H1 (cell line): ENCODE measurements around the gene SLC13A2. TPM values are rescaled to one million over a fixed set of nuclear protein-coding genes. Genes with fewer than 3 reads are reported as not detected.

Source experiments
- CTCF ChIA-PET: fragments of 300-600 bp; sonication (Branson Sonifier 250); formaldehyde crosslinking; loops from one replicate; lab custom pipeline; 2021; ENCODE audit not compliant: partially characterized antibody; lab: Charles Lee
- POLR2A ChIA-PET: fragments of 300-600 bp; sonication (Branson Sonifier 250); formaldehyde crosslinking; loops from one replicate; lab custom pipeline; 2021; ENCODE audit warnings: inconsistent platforms; ENCODE audit not compliant: partially characterized antibody; lab: Charles Lee
- DNase-seq, 2 experiments: peaks; one replicate each; pipeline versions ENCODE4 v3.0.0 to v3.0.0-alpha.2; 2010 to 2022; ENCODE audit warnings: low spot score in 2 of 2, low read depth in 1 of 2, mixed read lengths in 1 of 2
- FAIRE-seq: peaks from 2 replicates; lab custom pipeline; 2011; peaks lifted over from hg19 to GRCh38; lab: Jason Lieb, UNC
- H2AFZ ChIP-seq: 2 replicates; pipeline ENCODE4 v1.8.1; 2012; ENCODE audit warnings: low read length, inconsistent platforms
- H2AK5ac ChIP-seq: 2 replicates; pipeline ENCODE4 v1.6.1; 2013; ENCODE audit warnings: low read depth, low read length
- H2BK120ac ChIP-seq: replicated peaks from 2 replicates; pipeline ENCODE3; 2013; ENCODE audit warnings: low read depth, low read length, inconsistent platforms
- H2BK12ac ChIP-seq: 2 replicates; pipeline ENCODE4 v1.6.1; 2013; ENCODE audit warnings: low read depth, low read length
- H2BK15ac ChIP-seq: 2 replicates; pipeline ENCODE4 v1.6.1; 2013; ENCODE audit warnings: low read length
- H2BK20ac ChIP-seq: 2 replicates; pipeline ENCODE4 v1.6.1; 2013; ENCODE audit warnings: low read length
- H2BK5ac ChIP-seq: 2 replicates; pipeline ENCODE4 v1.6.1; 2013; ENCODE audit warnings: low read depth, low read length
- H3K14ac ChIP-seq: 2 replicates; pipeline ENCODE4 v1.6.1; 2013; ENCODE audit warnings: inconsistent platforms; ENCODE audit not compliant: insufficient read length
- H3K18ac ChIP-seq: 2 replicates; pipeline ENCODE4 v1.6.1; 2013; ENCODE audit warnings: low read length; ENCODE audit errors: extremely low read depth
- H3K23ac ChIP-seq: 2 replicates; pipeline ENCODE4 v1.6.1; 2013; ENCODE audit warnings: inconsistent platforms; ENCODE audit not compliant: insufficient read length
- H3K23me2 ChIP-seq: 2 replicates; pipeline ENCODE4 v1.6.1; 2013; ENCODE audit warnings: low read depth, low read length
- H3K27ac ChIP-seq: 2 replicates; pipeline ENCODE4 v1.6.1; 2011; ENCODE audit warnings: low read depth, low read length, inconsistent platforms
- H3K27me3 ChIP-seq, 4 experiments: replicated peaks in 1 of 4; 1 replicate in 1 of 4; 2 replicates in 3 of 4; pipeline versions ENCODE4 v1.6.1 to v1.8.1; 2011 to 2013; ENCODE audit warnings: low read length in 3 of 4, mild to moderate bottlenecking in 3 of 4, inconsistent platforms in 2 of 4, mixed read lengths in 2 of 4, moderate library complexity in 1 of 4; ENCODE audit not compliant: control insufficient read depth in 3 of 4, insufficient read depth in 3 of 4; ENCODE audit errors: extremely low read depth in 1 of 4
- H3K36me3 ChIP-seq, 4 experiments: 2 replicates each; pipeline versions ENCODE4 v1.6.1 to v1.8.1; 2011 to 2013; ENCODE audit warnings: mild to moderate bottlenecking in 4 of 4, low read length in 3 of 4, moderate library complexity in 2 of 4, control low read depth in 1 of 4, inconsistent platforms in 1 of 4; ENCODE audit not compliant: insufficient read depth in 4 of 4, control insufficient read depth in 2 of 4
- H3K4ac ChIP-seq: replicated peaks from 2 replicates; pipeline ENCODE3; 2013; ENCODE audit warnings: low read length, low read depth, mixed read lengths, inconsistent platforms; ENCODE audit not compliant: insufficient read length
- H3K4me1 ChIP-seq, 4 experiments: replicated peaks in 1 of 4; 1 replicate in 1 of 4; 2 replicates in 3 of 4; pipeline versions ENCODE4 v1.6.1 to v1.8.1; 2011 to 2013; ENCODE audit warnings: low read length in 3 of 4, inconsistent platforms in 2 of 4, mixed read lengths in 1 of 4; ENCODE audit not compliant: insufficient read depth in 4 of 4, control insufficient read depth in 3 of 4
- H3K4me2 ChIP-seq, 2 experiments: 2 replicates each; pipeline versions ENCODE4 v1.6.1 to v1.8.1; 2011 to 2013; ENCODE audit warnings: low read depth in 2 of 2, low read length in 2 of 2, control low read depth in 1 of 2, inconsistent platforms in 1 of 2, mild to moderate bottlenecking in 1 of 2; ENCODE audit not compliant: insufficient read depth in 1 of 2
- H3K4me3 ChIP-seq, 4 experiments: fragments of 200-600, 300-600 bp in 1 of 4; sonication (generic), shearing (Covaris generic), sonication (Bioruptor Twin) in 1 of 4; 2 replicates each; pipeline versions ENCODE4 v1.5.1 to v1.8.1; 2011 to 2016; ENCODE audit warnings: low read length in 4 of 4, low read depth in 3 of 4, control low read depth in 2 of 4, inconsistent platforms in 2 of 4, mild to moderate bottlenecking in 2 of 4, mixed read lengths in 1 of 4, moderate library complexity in 1 of 4; ENCODE audit not compliant: insufficient read depth in 2 of 4; ENCODE audit errors: extremely low read depth in 1 of 4
- H3K56ac ChIP-seq: replicated peaks from 2 replicates; pipeline ENCODE3; 2013; ENCODE audit warnings: low read depth, mild to moderate bottlenecking, mixed read lengths, low read length, inconsistent platforms; ENCODE audit not compliant: insufficient read length
- H3K79me1 ChIP-seq: 2 replicates; pipeline ENCODE4 v1.6.1; 2013; ENCODE audit warnings: low read depth, low read length, control low read depth
- H3K79me2 ChIP-seq, 2 experiments: 2 replicates each; pipeline versions ENCODE4 v1.6.1 to v1.8.1; 2012 to 2013; ENCODE audit warnings: low read length in 2 of 2, mild to moderate bottlenecking in 2 of 2, inconsistent platforms in 1 of 2; ENCODE audit not compliant: insufficient read depth in 2 of 2, control insufficient read depth in 1 of 2
- H3K9ac ChIP-seq, 4 experiments: replicated peaks in 1 of 4; 1 replicate in 1 of 4; 2 replicates in 3 of 4; pipeline versions ENCODE4 v1.6.1 to v1.8.1; 2011 to 2013; ENCODE audit warnings: low read depth in 3 of 4, low read length in 3 of 4, control low read depth in 2 of 4, mild to moderate bottlenecking in 2 of 4, moderate library complexity in 2 of 4, inconsistent platforms in 1 of 4; ENCODE audit errors: extremely low read depth in 1 of 4
- H3K9me3 ChIP-seq, 2 experiments: 2 replicates each; pipeline versions ENCODE4 v1.6.1 to v1.8.1; 2012 to 2013; ENCODE audit warnings: mild to moderate bottlenecking in 2 of 2, moderate library complexity in 2 of 2, control low read depth in 1 of 2, inconsistent platforms in 1 of 2, low read depth in 1 of 2, low read length in 1 of 2, mixed read lengths in 1 of 2; ENCODE audit not compliant: insufficient read depth in 2 of 2
- H4K20me1 ChIP-seq, 2 experiments: replicated peaks in 1 of 2; 2 replicates each; pipeline versions ENCODE3 to v1.8.1; 2011 to 2013; ENCODE audit warnings: inconsistent platforms in 2 of 2, low read length in 2 of 2, mild to moderate bottlenecking in 1 of 2; ENCODE audit not compliant: insufficient read depth in 2 of 2, control insufficient read depth in 1 of 2
- H4K5ac ChIP-seq: 2 replicates; pipeline ENCODE4 v1.6.1; 2013; ENCODE audit warnings: low read length, low read depth, mixed read lengths, inconsistent platforms; ENCODE audit not compliant: insufficient read length
- H4K8ac ChIP-seq: 2 replicates; pipeline ENCODE4 v1.8.0; 2013; ENCODE audit warnings: mild to moderate bottlenecking, moderate library complexity, low read length, inconsistent platforms; ENCODE audit not compliant: insufficient read depth; ENCODE audit errors: extremely low read depth
- H4K91ac ChIP-seq: replicated peaks from 2 replicates; pipeline ENCODE3; 2013; ENCODE audit warnings: low read length, mixed read lengths, inconsistent platforms; ENCODE audit not compliant: insufficient read length
- RNF2 ChIP-seq: fragments of 200-900, 300-1000 bp; sonication (generic); IDR thresholded peaks from 2 replicates; pipeline ENCODE4 v1.7.1; 2016; ENCODE audit warnings: borderline replicate concordance, low read depth, mild to moderate bottlenecking, antibody characterized with exemption, low read length; ENCODE audit not compliant: poor library complexity, severe bottlenecking; ENCODE audit errors: missing control alignments
- SIN3A ChIP-seq, 2 experiments: IDR thresholded peaks in 1 of 2; conservative IDR thresholded peaks in 1 of 2; 2 replicates each; pipeline ENCODE4 v1.6.1; 2011 to 2012; ENCODE audit warnings: low read length in 2 of 2, improper control_type of control experiment in 1 of 2, low read depth in 1 of 2, mild to moderate bottlenecking in 1 of 2
- WGBS, 2 experiments: shearing (Covaris generic) in 1 of 2; methylation state at CpG; one replicate each; pipeline versions ENCODE4 v1.1.6 to v1.1.7; 2013 to 2015; ENCODE audit warnings: low lambda C conversion rate in 2 of 2, mixed read lengths in 2 of 2, inconsistent platforms in 1 of 2, low coverage in 1 of 2, missing lambda C conversion rate in 1 of 2; ENCODE audit not compliant: insufficient replicate concordance in 2 of 2, insufficient coverage in 1 of 2, insufficient read length in 1 of 2; ENCODE audit errors: extremely low coverage in 1 of 2, missing lambda C conversion rate in 1 of 2; 5-methylcytosine and 5-hydroxymethylcytosine counted together
- polyA plus RNA-seq, 7 experiments: library from polyadenylated mRNA; depleted of rRNA in 3 of 7; stranded (reverse) in 5 of 7; unstranded in 2 of 7; fragments of >200 nt in 5 of 7; fragments of 200-250 nt in 2 of 7; gene quantifications; 1 replicate in 5 of 7; 2 replicates in 1 of 7; 4 replicates in 1 of 7; pipeline versions ENCODE4 v1.2.1 to v1.2.3, GENCODE V29; 2011 to 2013; ENCODE audit warnings: missing spikeins in 2 of 7, mixed read lengths in 2 of 7
- total RNA-seq: library from RNA; stranded (reverse); fragmentation: NEBNext Ultra II Directional; extraction: Animal tissue kit (Norgen Biotek cat#: 25700); gene quantifications from 2 replicates; pipeline ENCODE4 v1.2.1, GENCODE V29; 2021
- TF ChIP-seq, protein P1 (sequence below): IDR thresholded peaks from 2 replicates; pipeline ENCODE4 v1.6.1; 2011; ENCODE audit warnings: low read depth, mild to moderate bottlenecking, low read length; ENCODE audit not compliant: insufficient read depth

Gene SLC13A2
- total and polyA plus RNA-seq, 2 of the 8 experiments (the other 6 are each of a cell fraction or from before 2014, with no cell fraction given) = not detected

DNA sequence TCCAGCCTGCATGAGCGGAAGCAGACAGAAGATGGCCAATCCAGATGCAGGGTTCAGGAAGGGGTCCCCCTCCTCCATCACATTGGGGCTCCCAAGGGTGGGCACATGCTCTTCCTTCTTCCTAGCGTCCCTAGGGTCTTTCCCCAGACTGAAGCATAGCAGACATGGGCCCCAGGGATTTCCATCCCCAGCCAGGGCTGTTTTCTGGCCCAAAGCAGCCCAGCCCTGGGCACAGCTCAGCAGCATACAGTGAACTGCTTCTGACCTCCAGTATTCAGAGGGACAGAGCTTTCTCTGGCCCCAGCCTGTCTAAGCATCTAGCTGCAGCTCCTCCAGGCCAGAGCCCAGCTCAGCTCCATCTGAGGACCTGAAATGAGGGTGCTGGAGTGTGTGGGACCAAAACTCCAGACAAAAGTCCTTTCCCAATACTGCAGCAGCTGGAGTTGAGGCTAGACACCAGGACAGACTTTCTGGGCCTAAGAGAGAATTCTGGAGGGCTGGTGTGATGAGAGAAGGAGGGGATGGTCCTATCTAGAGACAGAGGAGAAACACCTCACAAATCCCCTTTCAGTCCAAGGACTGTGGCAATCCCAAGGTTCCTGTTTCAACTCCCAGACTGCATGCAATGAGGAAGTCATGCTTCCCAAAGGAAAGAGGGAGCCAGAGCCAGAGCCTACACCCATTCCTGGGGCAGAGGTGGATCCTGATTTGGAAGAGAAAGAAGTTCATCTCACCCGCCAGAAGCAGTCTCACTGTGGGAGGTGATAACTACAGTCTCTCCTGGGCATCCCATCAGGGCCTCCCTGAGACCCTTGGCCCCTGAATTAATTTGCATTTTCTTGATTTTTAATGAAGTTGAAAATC lies 28.2 kb downstream of the SLC13A2 start:
- Histone ChIP-seq H3K4me2 (no peak overlapping the region), H4K8ac (peak overlapping the region; percentile 28; the same call in 1 of the 2 replicates), H4K5ac (no peak overlapping the region), H3K14ac (no peak overlapping the region), H2BK12ac (no peak overlapping the region), H3K9me3 (no peaks in the 10 kb centered on the region), H3K4me3 (no peak overlapping the region), H3K27ac (no peak overlapping the region), H3K23ac (no peak overlapping the region), H2BK5ac (no peak overlapping the region), H4K91ac (no peak overlapping the region), H4K20me1 (no peaks in the 10 kb centered on the region), H3K79me2 (no peaks in the 10 kb centered on the region), H3K36me3 (no peaks in the 10 kb centered on the region), H2BK15ac (no peak overlapping the region), H2AFZ (0 out of 2 replicates have a peak overlapping the region, but pooled peaks have one; percentile 23), H3K18ac (no peak overlapping the region), H2AK5ac (no peak overlapping the region), H3K79me1 (no peaks in the 10 kb centered on the region), H3K9ac (no peak overlapping the region), H3K23me2 (no peaks in the 10 kb centered on the region), H2BK120ac (no peak overlapping the region), H3K4ac (no peak overlapping the region), H3K4me1 (peaks cover 0 to 34% (median 9%) of the 10 kb centered on the region in 4 experiments; a peak in 6 of 7 replicates), H3K56ac (no peak overlapping the region), H2BK20ac (no peak overlapping the region; the same call in 1 of the 2 replicates), H3K27me3 (no peaks in the 10 kb centered on the region)
- CTCF ChIA-PET = interaction anchor here (2.0 to 21.4 kb wide), 3 partner anchors 9 to 41 kb away, joined by 9 to 547 read pairs (median 16); no protein-coding TSS in a partner anchor
- DNase-seq (no peak), FAIRE-seq (peak; percentile 13)
- POLR2A ChIA-PET = interaction anchor here (1.2 kb wide), 1 partner anchor 9 kb away, joined by 4 read pairs; no protein-coding TSS in a partner anchor
- WGBS, 2 experiments = 74% methylated on average over 3 of the region's 3 CpGs; no CpG with 5 or more reads in 1 of the 2 experiments
- TF ChIP-seq RNF2 = no peak
- TF ChIP-seq SIN3A (conservative IDR thresholded peaks at IDR 0.05 in 1 of 2, IDR thresholded peaks at IDR 0.05 in 1 of 2; ENCODE audit: low read depth in 1 of 2, low read length in 2 of 2) = no peak
- TF ChIP-seq, protein P1, sequence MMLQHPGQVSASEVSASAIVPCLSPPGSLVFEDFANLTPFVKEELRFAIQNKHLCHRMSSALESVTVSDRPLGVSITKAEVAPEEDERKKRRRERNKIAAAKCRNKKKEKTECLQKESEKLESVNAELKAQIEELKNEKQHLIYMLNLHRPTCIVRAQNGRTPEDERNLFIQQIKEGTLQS = no peak
